Osteocyte (in vitro differentiated cells): ENCODE measurements around the gene SCARF2. TPM values are rescaled to one million over a fixed set of nuclear protein-coding genes. Genes with fewer than 3 reads are reported as not detected.

Source experiments
- DNase-seq: peaks from one replicate; pipeline ENCODE4 v3.0.0; 2021; ENCODE audit warnings: mixed read lengths; ENCODE audit not compliant: unreplicated experiment; ENCODE audit errors: extremely low spot score
- H3K27ac Mint-ChIP-seq: one replicate; pipeline ENCODE4 v1.8.0; 2021; ENCODE audit warnings: mild to moderate bottlenecking, mixed read lengths; ENCODE audit not compliant: unreplicated experiment
- H3K27me3 Mint-ChIP-seq: one replicate; pipeline ENCODE4 v1.8.0; 2021; ENCODE audit warnings: mixed read lengths; ENCODE audit not compliant: unreplicated experiment
- H3K36me3 Mint-ChIP-seq: one replicate; pipeline ENCODE4 v1.8.0; 2021; ENCODE audit warnings: mixed read lengths; ENCODE audit not compliant: unreplicated experiment
- H3K4me1 Mint-ChIP-seq: one replicate; pipeline ENCODE4 v1.8.0; 2021; ENCODE audit warnings: mixed read lengths; ENCODE audit not compliant: unreplicated experiment
- H3K4me3 Mint-ChIP-seq: one replicate; pipeline ENCODE4 v1.8.0; 2021; ENCODE audit warnings: mild to moderate bottlenecking, moderate library complexity, mixed read lengths; ENCODE audit not compliant: unreplicated experiment
- H3K9me3 Mint-ChIP-seq: one replicate; pipeline ENCODE4 v1.8.0; 2021; ENCODE audit warnings: mixed read lengths; ENCODE audit not compliant: unreplicated experiment
- CTCF ChIP-seq: fragments of 200-600 bp; sonication (generic); IDR thresholded peaks from 2 replicates; pipeline ENCODE4 v1.5.0; 2021; ENCODE audit warnings: antibody characterized with exemption, mild to moderate bottlenecking, moderate library complexity
- total RNA-seq: library from RNA; stranded (reverse); gene quantifications from 2 replicates; pipeline ENCODE4 v1.2.1, GENCODE V29; 2021

The SCARF2 gene
- total RNA-seq, 1 donor from 2014 or later = 50.8 TPM

DNA sequence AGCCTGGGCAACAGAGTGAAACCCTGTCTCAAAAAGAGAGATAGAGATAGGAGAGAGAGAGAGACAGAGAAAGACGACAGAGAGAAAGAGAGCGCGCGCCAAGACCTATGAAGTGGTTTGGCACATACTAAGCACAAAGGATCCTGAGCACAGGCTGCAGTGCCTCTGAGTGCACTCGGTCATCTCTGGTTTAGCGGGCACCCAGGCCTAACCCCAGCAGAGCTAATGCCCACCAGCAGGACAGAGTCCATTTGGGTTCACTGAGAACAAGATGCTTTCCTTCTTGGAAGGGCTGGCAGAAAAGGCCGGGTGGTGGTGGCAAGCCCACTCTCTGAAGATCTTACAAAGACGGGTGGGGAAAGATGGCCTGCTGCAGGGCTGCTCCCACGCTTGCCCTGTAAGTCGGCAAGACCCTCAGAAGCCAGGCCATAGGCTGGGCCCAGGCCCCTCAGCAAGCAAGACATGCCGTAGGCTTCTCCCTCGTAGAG is 3.3 kb downstream of the SCARF2 start:
- H3K4me3 Mint-ChIP-seq = peak overlapping the region; percentile 16
- peak overlapping the region; percentile 69 for H3K27ac Mint-ChIP-seq
- H3K9me3 Mint-ChIP-seq = no peaks in the 10 kb centered on the region
- peaks cover 6% of the 10 kb centered on the region for H3K36me3 Mint-ChIP-seq
- TF ChIP-seq CTCF = no peak
- no peak for DNase-seq
- H3K27me3 Mint-ChIP-seq = no peaks in the 10 kb centered on the region
- peaks cover 38% of the 10 kb centered on the region for H3K4me1 Mint-ChIP-seq

DNA sequence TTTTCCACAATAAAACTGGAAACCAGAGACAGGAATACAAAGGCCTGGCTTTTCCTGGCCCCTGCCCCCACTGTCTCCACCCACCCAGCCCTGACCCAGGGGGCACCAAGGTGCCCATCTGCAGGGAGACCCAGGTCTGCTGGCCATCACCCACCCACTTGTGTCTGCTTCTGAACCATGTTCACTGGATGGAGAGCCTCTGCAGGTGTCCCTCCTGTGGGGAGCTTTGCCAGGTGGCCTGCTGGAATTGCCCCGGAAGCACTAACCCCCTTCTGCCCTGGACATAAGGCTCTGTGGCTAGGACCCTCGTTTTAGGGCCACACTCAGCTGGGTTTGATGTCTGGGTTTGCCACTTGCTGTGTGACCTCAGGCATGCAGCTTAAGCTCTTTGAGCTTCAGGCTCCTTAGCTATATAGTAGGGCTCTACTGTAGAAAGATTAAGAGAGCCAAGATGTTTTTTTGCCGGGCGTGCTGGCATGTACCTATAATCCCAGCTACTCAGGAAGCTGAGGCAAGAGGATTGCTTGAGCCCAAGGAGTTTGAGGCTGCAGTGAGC is 3.9 kb downstream of the SCARF2 start:
- peaks cover 33% of the 10 kb centered on the region for H3K4me1 Mint-ChIP-seq
- H3K27me3 Mint-ChIP-seq = no peaks in the 10 kb centered on the region
- TF ChIP-seq CTCF = no peak
- no peaks in the 10 kb centered on the region for H3K9me3 Mint-ChIP-seq
- DNase-seq = no peak
- H3K27ac Mint-ChIP-seq = no peak overlapping the region
- H3K36me3 Mint-ChIP-seq = peaks cover 9% of the 10 kb centered on the region
- H3K4me3 Mint-ChIP-seq = peak overlapping the region; percentile 16

DNA sequence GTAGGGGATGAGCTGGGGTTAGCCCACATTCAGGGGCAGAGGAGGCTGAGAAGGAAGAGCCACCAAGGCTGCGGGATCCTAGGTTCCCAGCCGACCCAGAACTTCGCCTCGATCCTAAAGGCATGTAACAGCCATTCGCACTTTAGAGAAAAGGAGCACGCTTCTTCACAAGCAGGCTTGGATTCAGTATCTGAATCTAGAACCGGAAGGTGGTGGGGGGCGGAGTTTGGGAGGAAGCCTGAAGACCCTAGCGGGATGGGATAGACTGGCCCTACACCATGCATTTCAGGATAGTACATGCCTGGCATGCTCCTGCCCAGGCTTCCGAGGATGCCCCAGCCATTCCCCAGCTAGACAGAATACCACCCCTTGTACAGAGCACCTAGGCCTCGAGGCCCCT is 4.4 kb downstream of the SCARF2 start:
- Mint-ChIP-seq H3K9me3 (no peaks in the 10 kb centered on the region), H3K27ac (no peak overlapping the region), H3K4me3 (no peak overlapping the region), H3K4me1 (peaks cover 27% of the 10 kb centered on the region), H3K36me3 (peaks cover 12% of the 10 kb centered on the region), H3K27me3 (no peaks in the 10 kb centered on the region)
- no peak for DNase-seq
- no peak for TF ChIP-seq CTCF

DNA sequence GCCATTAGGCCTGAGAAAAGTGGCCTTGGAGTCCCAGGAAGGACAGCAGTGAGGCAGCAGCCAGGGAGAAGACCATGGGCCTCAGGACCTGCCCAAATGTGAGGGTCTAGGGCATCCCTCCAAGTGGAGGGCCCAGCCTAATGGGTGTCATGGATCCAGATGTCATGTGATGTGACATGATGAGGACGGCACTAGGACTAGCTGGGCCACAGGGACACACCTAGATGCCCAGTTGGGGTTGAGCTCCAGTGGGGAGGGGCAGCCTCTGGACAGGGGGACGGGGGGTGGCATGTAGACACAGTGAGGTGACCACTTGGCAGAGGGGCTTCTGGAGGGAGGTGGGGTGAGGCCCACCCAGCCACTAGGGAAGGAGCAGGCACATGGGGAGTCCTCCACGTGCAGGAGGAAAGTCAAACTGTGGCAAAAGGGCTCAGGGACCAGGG is 5.4 kb downstream of the SCARF2 start:
- Mint-ChIP-seq H3K36me3 (peaks cover 17% of the 10 kb centered on the region), H3K27me3 (no peaks in the 10 kb centered on the region), H3K4me1 (peaks cover 28% of the 10 kb centered on the region), H3K27ac (no peak overlapping the region), H3K9me3 (no peaks in the 10 kb centered on the region), H3K4me3 (no peak overlapping the region)
- no peak for TF ChIP-seq CTCF
- DNase-seq = no peak

DNA sequence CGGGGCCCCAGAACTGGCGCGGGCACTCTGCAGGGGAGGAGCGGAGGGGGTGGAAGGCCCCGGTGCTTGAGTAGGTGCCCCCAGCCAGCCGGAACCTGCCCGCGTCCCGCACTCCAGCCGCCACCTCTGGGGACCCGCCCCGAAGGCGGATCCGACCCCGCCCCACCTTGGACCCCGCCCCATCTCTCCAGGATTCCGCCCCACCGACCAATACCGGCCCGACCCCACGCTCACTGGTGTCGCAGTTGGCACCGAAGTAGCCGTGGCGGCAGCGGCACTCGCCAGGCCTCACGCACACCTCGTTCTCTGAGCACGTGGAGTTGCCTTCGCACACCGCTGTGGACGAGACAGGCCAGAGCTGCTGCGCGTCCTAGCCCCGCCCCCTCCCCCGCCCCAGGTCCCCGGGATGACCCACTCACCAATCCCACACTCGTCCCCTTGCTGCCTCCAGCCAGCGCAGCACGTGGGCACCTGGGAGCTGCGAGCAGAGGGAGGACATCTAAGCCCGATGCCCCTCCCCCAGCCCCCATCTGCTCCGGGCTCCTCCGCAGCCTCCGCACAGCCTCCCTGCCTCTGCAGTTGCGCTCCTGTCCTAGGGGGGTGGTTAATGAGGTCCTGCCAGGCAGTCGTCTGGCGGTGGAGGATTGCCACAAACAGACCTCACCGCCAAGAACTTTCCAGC is 6.0 kb downstream of the SCARF2 start:
- Mint-ChIP-seq H3K27ac (no peak overlapping the region), H3K36me3 (peaks cover 22% of the 10 kb centered on the region), H3K4me1 (peaks cover 28% of the 10 kb centered on the region), H3K9me3 (no peaks in the 10 kb centered on the region), H3K27me3 (no peaks in the 10 kb centered on the region), H3K4me3 (no peak overlapping the region)
- DNase-seq = no peak
- TF ChIP-seq CTCF = no peak
